ENCODE measurements around the gene MOV10.

- TF ChIP-seq ZNF324 (CRISPR knock-in tag; IDR thresholded peaks at IDR 0.05) (no peak), RFX5 (IDR thresholded peaks at IDR 0.05; ENCODE audit: low read depth, low read length) (no peak), CTCF (IDR thresholded peaks at IDR 0.05 in 2 of 3, conservative IDR thresholded peaks at IDR 0.05 in 1 of 3; ENCODE audit: insufficient read depth in 2 of 3, low read depth in 1 of 3, low read length in 3 of 3) (peak; percentile 81 to 87 (median 83)), ZNF197 (CRISPR knock-in tag; IDR thresholded peaks at IDR 0.05; ENCODE audit: low read depth) (no peak), EHMT2 (IDR thresholded peaks at IDR 0.05) (no peak), ESRRB (CRISPR knock-in tag; IDR thresholded peaks at IDR 0.05; ENCODE audit: borderline replicate concordance) (no peak), CHCHD3 (CRISPR knock-in tag; IDR thresholded peaks at IDR 0.05) (no peak), BHLHE40 (IDR thresholded peaks at IDR 0.05; ENCODE audit: low read length) (no peak), RBBP5 (IDR thresholded peaks at IDR 0.05; ENCODE audit: borderline replicate concordance, insufficient read depth, low read length, poor library complexity, severe bottlenecking) (no peak), SPI1 (IDR thresholded peaks at IDR 0.05; ENCODE audit: borderline replicate concordance, low read depth, low read length) (no peak), SIN3A (IDR thresholded peaks at IDR 0.05; ENCODE audit: borderline replicate concordance in 2 of 2, control insufficient read depth in 1 of 2, low read depth in 2 of 2, low read length in 2 of 2) (no peak), ARID2 (IDR thresholded peaks at IDR 0.05) (no peak)
These were observed 44.4 kb downstream of the MOV10 start for GRCh38 chr1:112718691-112719418.
